Suprapubic skin (tissue), 3 donors: ENCODE measurements around the gene SIN3B.

ENCODE experiments used
- POLR2AphosphoS5 ChIP-seq, 3 donors: sonication (generic); formaldehyde crosslinking; IDR thresholded peaks; one replicate each; pipeline ENCODE4 v1.6.1; 2017; ENCODE audit warnings: antibody characterized with exemption in 3 of 3
- TF ChIP-seq, protein P1 (sequence below), 2 donors: fragments of 200-600 bp in 1 of 2; fragments of 450-650 bp in 1 of 2; sonication (generic) in 1 of 2; IDR thresholded peaks; one replicate each; pipeline ENCODE4 v1.5.1; 2016 to 2019; ENCODE audit warnings: antibody characterized with exemption in 2 of 2, mild to moderate bottlenecking in 1 of 2, moderate library complexity in 1 of 2

DNA sequence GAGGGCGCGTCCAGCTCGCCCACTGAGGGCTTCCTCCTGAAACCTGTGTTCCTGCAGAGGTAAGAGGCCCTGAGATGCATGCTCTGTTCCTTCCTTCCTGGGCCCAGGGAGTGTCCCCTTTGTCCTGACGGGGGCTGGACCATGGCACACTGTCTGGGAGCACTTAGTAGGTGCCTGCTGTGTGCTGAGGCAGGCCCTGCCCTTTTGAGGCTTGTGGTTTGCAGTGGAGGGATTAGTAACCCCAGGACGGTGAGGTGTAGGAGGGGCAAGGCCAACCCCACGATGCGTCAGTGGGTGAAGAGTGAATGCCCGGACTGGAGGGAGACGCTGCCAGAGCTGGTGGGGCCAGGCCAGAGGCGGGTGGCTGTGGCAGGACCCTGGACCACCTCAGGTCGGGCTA is 48.4 kb downstream of the SIN3B start:
- TF ChIP-seq, protein P1, sequence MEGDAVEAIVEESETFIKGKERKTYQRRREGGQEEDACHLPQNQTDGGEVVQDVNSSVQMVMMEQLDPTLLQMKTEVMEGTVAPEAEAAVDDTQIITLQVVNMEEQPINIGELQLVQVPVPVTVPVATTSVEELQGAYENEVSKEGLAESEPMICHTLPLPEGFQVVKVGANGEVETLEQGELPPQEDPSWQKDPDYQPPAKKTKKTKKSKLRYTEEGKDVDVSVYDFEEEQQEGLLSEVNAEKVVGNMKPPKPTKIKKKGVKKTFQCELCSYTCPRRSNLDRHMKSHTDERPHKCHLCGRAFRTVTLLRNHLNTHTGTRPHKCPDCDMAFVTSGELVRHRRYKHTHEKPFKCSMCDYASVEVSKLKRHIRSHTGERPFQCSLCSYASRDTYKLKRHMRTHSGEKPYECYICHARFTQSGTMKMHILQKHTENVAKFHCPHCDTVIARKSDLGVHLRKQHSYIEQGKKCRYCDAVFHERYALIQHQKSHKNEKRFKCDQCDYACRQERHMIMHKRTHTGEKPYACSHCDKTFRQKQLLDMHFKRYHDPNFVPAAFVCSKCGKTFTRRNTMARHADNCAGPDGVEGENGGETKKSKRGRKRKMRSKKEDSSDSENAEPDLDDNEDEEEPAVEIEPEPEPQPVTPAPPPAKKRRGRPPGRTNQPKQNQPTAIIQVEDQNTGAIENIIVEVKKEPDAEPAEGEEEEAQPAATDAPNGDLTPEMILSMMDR (IDR thresholded peaks at IDR 0.05) = no peak
- TF ChIP-seq POLR2AphosphoS5 (IDR thresholded peaks at IDR 0.05) = no peak
